Neuronal stem cell (in vitro differentiated cells): ENCODE data around the gene SCAP.
A peak's percentile ranks its signal among the peaks of the same experiment; 100 is the strongest.

Experiments
- DNase-seq: peaks from one replicate; pipeline ENCODE4 v3.0.0-alpha.2; 2013; ENCODE audit warnings: low spot score
- H2AFZ ChIP-seq: one replicate; pipeline ENCODE4 v1.6.1; 2013; ENCODE audit warnings: mild to moderate bottlenecking, low read length, inconsistent platforms
- H2AK5ac ChIP-seq: 2 replicates; pipeline ENCODE4 v1.6.1; 2013; ENCODE audit warnings: low read depth, mild to moderate bottlenecking, inconsistent platforms, low read length, moderate library complexity, mixed read lengths
- H2BK120ac ChIP-seq: 2 replicates; pipeline ENCODE4 v1.6.1; 2013; ENCODE audit warnings: low read depth, mild to moderate bottlenecking, inconsistent platforms, low read length, moderate library complexity, mixed read lengths
- H2BK12ac ChIP-seq: one replicate; pipeline ENCODE4 v1.6.1; 2013; ENCODE audit warnings: low read length, inconsistent platforms
- H2BK15ac ChIP-seq: 2 replicates; pipeline ENCODE4 v1.6.1; 2013; ENCODE audit warnings: mild to moderate bottlenecking, low read length, inconsistent platforms, mixed read lengths
- H2BK5ac ChIP-seq: one replicate; pipeline ENCODE4 v1.6.1; 2013; ENCODE audit warnings: inconsistent platforms, mild to moderate bottlenecking, low read length, moderate library complexity
- H3K14ac ChIP-seq: one replicate; pipeline ENCODE4 v1.6.1; 2013; ENCODE audit warnings: low read length, inconsistent platforms
- H3K18ac ChIP-seq: 2 replicates; pipeline ENCODE4 v1.6.1; 2013; ENCODE audit warnings: low read length, inconsistent platforms
- H3K23ac ChIP-seq: 2 replicates; pipeline ENCODE4 v1.6.1; 2013; ENCODE audit warnings: low read depth, mild to moderate bottlenecking, mixed read lengths, low read length, inconsistent platforms; ENCODE audit not compliant: poor library complexity
- H3K27ac ChIP-seq: replicated peaks from 3 replicates; pipeline ENCODE4 v1.5.1; 2013; ENCODE audit warnings: low read length, inconsistent platforms
- H3K27me3 ChIP-seq, 3 experiments: 2 replicates each; pipeline ENCODE4 v1.6.1; 2013; ENCODE audit warnings: low read length in 3 of 3, mild to moderate bottlenecking in 2 of 3, inconsistent platforms in 1 of 3, low read depth in 1 of 3, mixed read lengths in 1 of 3, moderate library complexity in 1 of 3; ENCODE audit not compliant: control insufficient read depth in 3 of 3, insufficient read depth in 3 of 3
- H3K36me3 ChIP-seq, 2 donors: replicated peaks in 1 of 2; 2 replicates each; pipeline ENCODE4 v1.6.1; 2013; ENCODE audit warnings: low read length in 2 of 2; ENCODE audit not compliant: control insufficient read depth in 2 of 2, insufficient read depth in 2 of 2
- H3K4ac ChIP-seq: 2 replicates; pipeline ENCODE4 v1.6.1; 2013; ENCODE audit warnings: inconsistent platforms, mild to moderate bottlenecking, low read length, moderate library complexity
- H3K4me1 ChIP-seq, 2 donors: 1 replicate in 1 of 2; 2 replicates in 1 of 2; pipeline ENCODE4 v1.6.1; 2013; ENCODE audit warnings: low read length in 2 of 2, low read depth in 1 of 2; ENCODE audit not compliant: control insufficient read depth in 2 of 2, insufficient read depth in 1 of 2
- H3K4me2 ChIP-seq: one replicate; pipeline ENCODE4 v1.6.1; 2013; ENCODE audit warnings: mild to moderate bottlenecking, low read length, inconsistent platforms; ENCODE audit not compliant: insufficient read depth, poor library complexity, severe bottlenecking
- H3K4me3 ChIP-seq, 2 donors: 2 replicates each; pipeline ENCODE4 v1.5.1; 2013; ENCODE audit warnings: low read length in 2 of 2, mild to moderate bottlenecking in 2 of 2, inconsistent platforms in 1 of 2, moderate library complexity in 1 of 2
- H3K79me1 ChIP-seq: one replicate; pipeline ENCODE4 v1.6.1; 2013; ENCODE audit warnings: low read depth, mild to moderate bottlenecking, inconsistent platforms, low read length, moderate library complexity
- H3K9ac ChIP-seq: one replicate; pipeline ENCODE4 v1.6.1; 2013; ENCODE audit warnings: mild to moderate bottlenecking, low read depth, low read length, inconsistent platforms; ENCODE audit not compliant: poor library complexity
- H3K9me3 ChIP-seq, 2 donors: replicated peaks in 1 of 2; 2 replicates each; pipeline versions ENCODE3 to v1.6.1; 2013; ENCODE audit warnings: low read length in 2 of 2, mild to moderate bottlenecking in 2 of 2, inconsistent platforms in 1 of 2, low read depth in 1 of 2, mixed read lengths in 1 of 2, moderate library complexity in 1 of 2; ENCODE audit not compliant: control insufficient read depth in 2 of 2, insufficient read depth in 1 of 2
- H4K8ac ChIP-seq: one replicate; pipeline ENCODE4 v1.6.1; 2013; ENCODE audit warnings: low read depth, mild to moderate bottlenecking, inconsistent platforms, low read length, moderate library complexity
- H4K91ac ChIP-seq: one replicate; pipeline ENCODE4 v1.6.1; 2013; ENCODE audit warnings: low read length, low read depth, mild to moderate bottlenecking, inconsistent platforms; ENCODE audit not compliant: poor library complexity
- WGBS, 2 donors: extraction: QIAGEN DNeasy Blood & Tissue Kit; methylation state at CpG; one replicate each; pipeline ENCODE4 v1.1.7; 2013; ENCODE audit warnings: missing lambda C conversion rate in 2 of 2, mixed read lengths in 1 of 2; ENCODE audit not compliant: insufficient read length in 2 of 2, insufficient replicate concordance in 1 of 2; ENCODE audit errors: extremely low coverage in 2 of 2; 5-methylcytosine and 5-hydroxymethylcytosine counted together

The SCAP gene

GRCh38 chr3:47423548-47424145 lies 52.1 kb downstream of the SCAP start:
- Histone ChIP-seq H3K14ac (no peak overlapping the region), H3K9ac (no peak overlapping the region), H2BK120ac (no peak overlapping the region), H3K27ac (no peak overlapping the region), H3K18ac (no peak overlapping the region), H3K23ac (no peak overlapping the region), H2BK15ac (no peak overlapping the region), H2AFZ (no peak overlapping the region), H4K8ac (no peak overlapping the region), H2AK5ac (no peak overlapping the region), H3K4me1 (peaks cover 2 to 3% of the 10 kb centered on the region in 2 donors), H2BK12ac (no peak overlapping the region), H3K4me2 (no peak overlapping the region), H2BK5ac (no peak overlapping the region), H3K4ac (no peak overlapping the region), H3K79me1 (peaks cover 5% of the 10 kb centered on the region), H3K9me3 (peaks cover 0 to 2% of the 10 kb centered on the region in 2 donors), H3K4me3 (no peak overlapping the region), H3K36me3 (peaks cover 57 to 83% of the 10 kb centered on the region in 2 donors), H3K27me3 (no peaks in the 10 kb centered on the region), H4K91ac (no peak overlapping the region)
- DNase-seq, result no peak
- no CpG with 5 or more reads among the region's 8 CpGs for WGBS, 2 donors

GRCh38 chr3:47422743-47423142 lies 53.0 kb downstream of the SCAP start:
- H2BK5ac ChIP-seq, result no peak overlapping the region
- WGBS, 2 donors, result no CpG with 5 or more reads among the region's 9 CpGs

GRCh38 chr3:47421741-47422649 lies 53.7 kb downstream of the SCAP start:
- Histone ChIP-seq H2BK5ac (peak overlapping the region; percentile 56), H2AFZ (peak overlapping the region; percentile 82), H2BK15ac (no peak overlapping the region), H3K36me3 (peaks cover 52 to 73% of the 10 kb centered on the region in 2 donors), H3K14ac (no peak overlapping the region), H3K27ac (no peak overlapping the region), H2AK5ac (peak overlapping the region; percentile 74), H4K8ac (peak overlapping the region; percentile 87), H3K23ac (no peak overlapping the region), H4K91ac (no peak overlapping the region), H3K9me3 (peaks cover 0 to 4% of the 10 kb centered on the region in 2 donors), H3K27me3 (no peaks in the 10 kb centered on the region), H2BK120ac (no peak overlapping the region), H3K4me1 (peaks cover 2 to 3% of the 10 kb centered on the region in 2 donors), H2BK12ac (peak overlapping the region; percentile 5), H3K79me1 (peaks cover 9% of the 10 kb centered on the region), H3K9ac (peak overlapping the region; percentile 13), H3K4me3 (no peak overlapping the region), H3K4me2 (no peak overlapping the region), H3K18ac (no peak overlapping the region), H3K4ac (no peak overlapping the region)
- DNase-seq, result no peak
- WGBS, 2 donors, result no CpG with 5 or more reads among the region's 13 CpGs

More at GRCh38 chr3:47422743-47423142, 53.0 kb downstream of the SCAP start:
- H3K4ac ChIP-seq, result no peak overlapping the region
- no peak overlapping the region for H2AK5ac ChIP-seq
- H3K36me3 ChIP-seq, result peaks cover 57 to 75% of the 10 kb centered on the region in 2 donors
- H3K4me1 ChIP-seq, result peaks cover 2 to 3% of the 10 kb centered on the region in 2 donors
- no peak overlapping the region for H4K91ac ChIP-seq
- H3K23ac ChIP-seq, result no peak overlapping the region
- no peak overlapping the region for H2BK15ac ChIP-seq
- H3K27me3 ChIP-seq, result no peaks in the 10 kb centered on the region
- no peak overlapping the region for H2BK12ac ChIP-seq
- H3K9me3 ChIP-seq, result peaks cover 0 to 2% of the 10 kb centered on the region in 2 donors
- peak overlapping the region; percentile 15 for H3K9ac ChIP-seq
- H3K4me3 ChIP-seq, result no peak overlapping the region
- no peak overlapping the region for H3K4me2 ChIP-seq
- no peak overlapping the region for H4K8ac ChIP-seq
- no peak overlapping the region for H3K27ac ChIP-seq
- no peak overlapping the region for H2AFZ ChIP-seq
- no peak for DNase-seq
- H3K14ac ChIP-seq, result no peak overlapping the region
- peaks cover 9% of the 10 kb centered on the region for H3K79me1 ChIP-seq
- no peak overlapping the region for H3K18ac ChIP-seq
- no peak overlapping the region for H2BK120ac ChIP-seq
